OCI-M1 (cell line): ENCODE data around the gene ATF4.

Source experiments
- DNase-seq: peaks from one replicate; lab custom pipeline; 2025; lab: John Stamatoyannopoulos, UW

ATF4 gene

DNA sequence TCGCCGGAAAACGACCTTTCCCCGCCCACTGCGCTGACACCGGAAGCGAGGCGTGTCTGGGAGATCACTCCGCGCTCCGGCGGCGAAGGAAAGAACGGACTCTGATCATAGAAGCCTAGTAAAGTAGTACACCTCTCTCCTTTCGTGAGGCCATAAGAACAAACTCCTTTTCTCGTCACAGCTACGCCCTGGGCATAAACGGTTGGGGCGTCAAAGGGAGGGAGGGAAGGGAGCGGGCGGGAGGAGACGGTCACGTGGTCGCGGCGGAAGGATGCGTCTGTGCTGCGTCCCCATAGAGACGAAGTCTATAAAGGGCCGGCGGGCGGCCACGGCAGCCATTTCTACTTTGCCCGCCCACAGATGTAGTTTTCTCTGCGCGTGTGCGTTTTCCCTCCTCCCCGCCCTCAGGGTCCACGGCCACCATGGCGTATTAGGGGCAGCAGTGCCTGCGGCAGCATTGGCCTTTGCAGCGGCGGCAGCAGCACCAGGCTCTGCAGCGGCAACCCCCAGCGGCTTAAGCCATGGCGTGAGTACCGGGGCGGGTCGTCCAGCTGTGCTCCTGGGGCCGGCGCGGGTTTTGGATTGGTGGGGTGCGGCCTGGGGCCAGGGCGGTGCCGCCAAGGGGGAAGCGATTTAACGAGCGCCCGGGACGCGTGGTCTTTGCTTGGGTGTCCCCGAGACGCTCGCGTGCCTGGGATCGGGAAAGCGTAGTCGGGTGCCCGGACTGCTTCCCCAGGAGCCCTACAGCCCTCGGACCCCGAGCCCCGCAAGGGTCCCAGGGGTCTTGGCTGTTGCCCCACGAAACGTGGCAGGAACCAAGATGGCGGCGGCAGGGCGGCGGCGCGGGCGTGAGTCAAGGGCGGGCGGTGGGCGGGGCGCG, at the start of gene ATF4:
Gene ATF4, plus strand, starts transcription at position 337 of the 880 bp plus-strand sequence. CDS start 884 bp downstream, outside the sequence.
- peak; percentile 70 for DNase-seq

DNA sequence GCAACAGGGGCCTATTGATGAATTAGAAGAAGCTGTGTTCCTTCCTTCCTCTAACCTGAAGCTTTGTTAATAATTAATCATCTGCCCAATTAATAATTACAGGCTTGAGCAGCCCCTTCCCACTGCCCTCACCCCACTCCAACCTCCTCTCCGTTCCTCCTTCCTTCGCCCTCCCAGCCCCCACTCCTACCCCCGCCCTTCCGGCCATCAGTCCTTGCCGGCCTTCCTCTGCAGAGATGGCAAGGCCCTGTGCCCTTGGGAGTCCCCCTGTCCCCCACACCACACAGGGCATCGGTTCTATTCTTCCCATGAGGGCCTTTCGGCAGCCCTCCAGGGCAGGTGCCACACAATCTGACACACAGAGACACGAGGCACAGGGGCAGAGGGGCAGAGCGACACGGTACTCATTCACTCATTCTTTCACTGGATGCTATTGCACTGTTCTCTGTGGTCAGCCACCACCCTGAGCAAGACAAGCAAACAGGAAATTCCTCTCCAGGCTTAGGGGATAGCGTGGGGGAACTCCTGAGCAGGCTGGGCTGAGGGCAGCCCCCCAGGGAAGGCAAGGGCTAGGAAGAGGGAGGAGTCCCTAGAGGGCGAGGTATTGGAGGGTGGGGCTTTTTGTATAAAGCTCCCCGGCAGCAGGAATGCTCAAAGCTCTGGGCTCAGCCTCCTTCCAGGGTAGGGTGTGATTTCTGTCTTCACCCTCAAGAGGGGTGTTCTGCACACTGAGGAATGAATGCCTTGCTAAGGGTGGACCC, 48.8 kb upstream of the ATF4 start:
- DNase-seq = peak; percentile 71

DNA sequence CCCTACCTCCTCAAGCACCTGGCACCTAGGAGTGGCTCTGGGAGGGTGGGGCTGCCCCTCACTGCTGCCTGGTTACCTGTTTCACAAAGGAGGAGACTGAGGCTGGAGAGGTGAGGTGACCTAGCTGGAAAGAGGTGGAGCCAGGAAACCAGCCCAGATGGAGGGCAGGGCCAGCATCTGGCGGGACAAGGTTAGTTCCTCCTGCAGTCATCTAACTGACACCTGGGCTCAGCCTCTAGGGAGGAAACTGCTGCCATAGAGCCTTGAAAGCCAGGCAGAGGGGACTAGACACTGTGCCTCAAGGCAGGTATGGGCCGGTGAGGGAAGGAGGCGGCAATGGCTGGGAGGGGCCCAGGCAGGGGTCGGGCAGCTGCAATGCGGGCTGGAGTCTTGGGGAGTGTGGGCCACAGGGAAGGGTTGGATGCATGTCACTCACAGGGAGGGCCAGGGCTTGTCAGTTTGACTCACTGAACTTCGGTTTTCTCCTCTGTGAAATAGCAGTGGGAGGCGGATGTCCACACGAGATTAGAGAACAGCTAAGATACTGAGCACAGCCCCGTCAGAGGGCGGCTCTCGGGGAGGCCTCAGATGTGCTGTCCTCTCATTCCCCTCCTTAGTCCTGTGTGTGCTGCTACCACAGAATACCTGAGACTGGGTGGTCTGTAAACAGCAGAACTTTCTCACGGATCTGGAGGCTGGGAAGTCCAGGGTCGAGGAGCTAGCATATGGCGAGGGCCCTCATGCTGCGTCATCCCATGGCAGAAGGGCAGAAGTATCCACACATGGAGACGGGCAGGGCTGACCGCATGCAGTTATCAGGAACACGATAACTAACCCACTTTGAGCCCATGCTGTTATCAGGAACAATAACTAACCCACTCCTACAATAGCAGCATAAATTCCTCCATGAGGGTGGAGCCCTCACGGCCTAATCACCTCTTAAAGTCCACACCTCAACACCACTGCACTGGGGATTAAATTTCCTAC, 47.5 kb upstream of the ATF4 start:
- DNase-seq = peak; percentile 98

DNA sequence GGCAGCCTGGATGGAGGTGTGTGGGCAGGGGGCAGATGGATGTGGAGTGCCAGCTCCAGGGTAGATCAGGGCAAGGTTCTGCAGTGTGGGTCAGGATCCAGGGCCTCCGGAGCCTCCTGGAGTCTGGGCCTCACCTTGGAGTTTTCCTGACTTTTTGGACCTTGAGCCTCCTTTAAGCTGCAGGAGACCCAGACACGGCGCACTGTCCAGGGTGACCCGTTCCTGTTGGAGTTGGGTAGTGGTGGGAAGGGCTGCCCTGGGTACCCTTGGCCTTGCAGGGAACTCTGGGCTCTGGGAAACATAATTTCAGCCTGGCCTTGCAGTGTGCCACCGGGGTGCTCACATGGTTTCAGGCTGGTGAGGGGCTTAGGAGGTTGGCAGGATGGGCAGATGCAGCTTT, 46.5 kb upstream of the ATF4 start:
- DNase-seq = peak; percentile 31

GRCh38 chr22:39474351-39475111, 45.8 kb upstream of the ATF4 start:
- no peak for DNase-seq

DNA sequence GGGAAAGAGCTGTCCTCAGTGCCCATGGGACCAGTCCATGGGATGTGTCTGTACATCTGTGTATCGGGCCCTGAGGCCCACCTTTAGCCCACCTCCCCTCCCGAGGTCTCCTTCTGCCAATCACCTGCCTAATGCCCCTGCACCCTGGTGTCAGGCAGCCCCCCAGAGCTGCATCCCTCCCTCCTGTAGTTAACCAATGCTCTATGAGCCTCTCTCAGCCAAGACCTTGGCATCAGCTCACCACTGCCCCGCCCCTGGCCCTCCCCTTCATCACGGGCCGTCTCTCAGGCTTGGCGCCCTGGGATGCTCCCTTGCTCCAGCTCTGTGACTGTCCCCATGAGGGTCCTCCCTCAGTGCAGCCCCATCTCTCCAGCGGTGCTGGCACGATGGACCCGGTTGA, 45.0 kb upstream of the ATF4 start:
- DNase-seq = no peak

DNA sequence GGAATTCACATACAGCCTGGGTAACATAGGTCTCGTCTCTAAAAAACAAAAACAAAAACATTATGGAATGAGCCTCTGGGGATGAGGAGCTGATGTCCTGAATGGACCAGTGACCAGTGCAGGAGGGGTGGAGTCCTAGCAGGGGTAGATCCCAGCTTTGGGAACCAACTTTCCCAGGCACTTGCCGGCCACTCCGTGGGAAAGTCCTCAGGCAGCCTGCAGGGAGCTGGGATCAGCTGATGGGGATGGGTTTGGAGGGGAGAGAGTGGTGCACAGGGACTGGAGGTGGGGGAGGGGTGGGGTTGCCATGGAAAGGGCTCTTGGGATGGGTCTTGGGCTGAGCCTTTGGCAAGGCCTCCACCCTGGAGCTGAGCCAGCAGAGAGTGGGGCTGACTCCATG, 44.5 kb upstream of the ATF4 start:
- DNase-seq = no peak

- no peak for DNase-seq
These were observed 43.7 kb upstream of the ATF4 start for GRCh38 chr22:39476664-39477063.

DNA sequence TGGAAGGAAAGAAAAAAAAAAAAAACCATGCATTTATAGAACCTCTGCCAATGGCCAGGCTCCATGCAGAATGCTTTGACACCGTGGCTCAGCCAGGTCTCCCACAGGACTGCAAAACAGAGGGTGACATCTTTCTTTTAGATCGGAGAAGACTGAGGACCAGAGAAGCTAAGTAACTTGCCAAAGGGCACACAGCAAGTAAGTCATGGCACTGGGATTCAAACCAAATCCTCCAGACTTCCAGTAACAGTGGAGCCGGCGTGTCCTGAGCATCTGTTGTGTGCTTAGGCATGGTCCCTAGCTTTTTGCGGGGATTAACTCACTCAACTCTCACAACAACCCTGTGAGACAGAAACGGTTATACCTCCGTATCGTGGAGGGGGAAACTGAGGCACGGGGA, 42.8 kb upstream of the ATF4 start:
- no peak for DNase-seq

DNA sequence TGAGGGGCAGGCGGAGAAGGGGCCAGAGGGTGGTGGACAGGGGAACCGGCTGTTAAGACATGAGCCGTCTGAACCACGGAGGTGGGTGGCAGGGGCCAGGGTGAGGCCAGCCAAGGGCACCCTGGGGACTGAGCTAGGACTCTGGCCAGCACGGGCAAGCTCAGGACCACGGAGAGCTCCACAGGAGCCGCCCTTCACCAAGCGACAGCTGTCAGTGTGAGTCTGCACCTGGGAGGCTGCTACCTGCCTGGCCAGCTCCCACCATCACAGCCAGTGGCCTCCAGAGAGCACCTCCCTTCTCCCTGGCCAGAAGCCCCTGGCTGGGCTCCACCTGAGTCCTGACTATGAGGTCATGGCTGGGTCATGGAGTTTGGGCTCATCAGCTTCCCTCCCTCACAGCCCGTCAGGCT, 41.9 kb upstream of the ATF4 start:
- DNase-seq = peak; percentile 8

GRCh38 chr22:39479254-39479653, 41.1 kb upstream of the ATF4 start:
- no peak for DNase-seq

DNA sequence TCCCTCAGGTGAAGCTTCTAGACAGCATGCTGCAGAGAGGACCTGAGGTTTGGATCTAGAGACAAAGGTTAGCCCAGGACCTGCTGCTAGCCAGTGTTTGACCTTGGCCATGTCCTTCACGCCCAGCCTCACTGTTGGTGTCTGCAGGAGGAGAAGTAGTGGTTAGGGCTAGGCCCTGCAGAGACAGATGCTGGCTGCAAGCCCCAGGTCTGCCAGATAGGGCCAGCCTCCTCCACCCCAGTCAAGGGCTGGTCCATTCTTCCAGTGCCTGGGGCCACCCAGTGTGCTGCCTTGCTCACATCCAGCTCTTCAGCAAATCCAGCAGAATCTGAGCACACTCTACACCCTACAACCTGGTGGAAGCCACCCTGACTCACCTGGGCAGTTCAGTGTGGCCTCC, 39.8 kb upstream of the ATF4 start:
- DNase-seq = peak; percentile 10

- DNase-seq = no peak
These were observed 39.3 kb upstream of the ATF4 start for GRCh38 chr22:39481054-39481453.

- DNase-seq = no peak
These were observed 38.8 kb upstream of the ATF4 start for GRCh38 chr22:39481595-39481994.

- no peak for DNase-seq
These were observed 37.6 kb upstream of the ATF4 start for GRCh38 chr22:39482768-39483167.

GRCh38 chr22:39486951-39487825, 33.2 kb upstream of the ATF4 start:
- DNase-seq = no peak

DNA sequence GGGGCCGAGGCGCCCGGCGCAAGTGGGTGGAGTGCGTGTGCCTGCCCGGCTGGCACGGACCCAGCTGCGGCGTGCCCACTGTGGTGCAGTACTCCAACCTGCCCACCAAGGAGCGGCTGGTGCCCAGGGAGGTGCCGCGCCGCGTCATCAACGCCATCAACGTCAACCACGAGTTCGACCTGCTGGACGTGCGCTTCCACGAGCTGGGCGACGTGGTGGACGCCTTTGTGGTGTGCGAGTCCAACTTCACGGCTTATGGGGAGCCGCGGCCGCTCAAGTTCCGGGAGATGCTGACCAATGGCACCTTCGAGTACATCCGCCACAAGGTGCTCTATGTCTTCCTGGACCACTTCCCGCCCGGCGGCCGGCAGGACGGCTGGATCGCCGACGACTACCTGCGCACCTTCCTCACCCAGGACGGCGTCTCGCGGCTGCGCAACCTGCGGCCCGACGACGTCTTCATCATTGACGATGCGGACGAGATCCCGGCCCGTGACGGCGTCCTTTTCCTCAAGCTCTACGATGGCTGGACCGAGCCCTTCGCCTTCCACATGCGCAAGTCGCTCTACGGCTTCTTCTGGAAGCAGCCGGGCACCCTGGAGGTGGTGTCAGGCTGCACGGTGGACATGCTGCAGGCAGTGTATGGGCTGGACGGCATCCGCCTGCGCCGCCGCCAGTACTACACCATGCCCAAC, 32.4 kb upstream of the ATF4 start:
- DNase-seq = no peak

GRCh38 chr22:39488563-39489083, 31.7 kb upstream of the ATF4 start:
- peak; percentile 46 for DNase-seq
